Fibroblast of pulmonary artery (primary cell): ENCODE results near the gene ABTB2.
A peak's percentile ranks its signal among the peaks of the same experiment; 100 is the strongest.
"Not testable (repeated sequence)": the region's sequence is repeated elsewhere in the genome, so short reads cannot be mapped to it uniquely, and the experiment has no call there.

ENCODE experiments used
- DNase-seq: peaks from one replicate; pipeline ENCODE4 v3.0.0-alpha.2; 2010; ENCODE audit warnings: low read depth
- H3K4me3 ChIP-seq: replicated peaks from 2 replicates; pipeline ENCODE4 v1.5.1; 2011; ENCODE audit warnings: low read depth, mild to moderate bottlenecking, control low read depth, low read length, moderate library complexity
- TF ChIP-seq, protein P1 (sequence below): IDR thresholded peaks from 2 replicates; pipeline ENCODE4 v1.5.1; 2011; ENCODE audit warnings: mild to moderate bottlenecking, control low read depth, low read length, inconsistent platforms; ENCODE audit errors: missing control alignments

The ABTB2 gene

DNA sequence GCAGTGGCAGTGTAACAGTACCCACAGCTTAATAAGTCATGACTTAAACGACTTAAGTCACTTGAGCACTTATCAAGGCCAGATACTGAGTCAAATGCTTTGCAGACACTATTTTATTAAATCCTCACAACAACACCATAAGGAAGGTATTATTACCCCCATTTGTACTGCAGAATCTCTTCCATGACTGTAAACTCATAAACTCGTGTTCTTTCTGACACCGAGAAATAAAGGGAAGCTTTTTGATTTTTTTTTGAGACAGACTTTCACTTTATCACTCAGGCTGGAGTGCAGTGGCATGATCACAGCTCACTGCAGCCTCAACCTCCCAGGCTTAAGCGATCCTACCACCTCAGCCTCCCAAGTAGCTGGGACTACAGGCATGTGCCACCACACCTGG, 103.8 kb downstream of the ABTB2 start:
- no peak overlapping the region for H3K4me3 ChIP-seq
- TF ChIP-seq, protein P1, sequence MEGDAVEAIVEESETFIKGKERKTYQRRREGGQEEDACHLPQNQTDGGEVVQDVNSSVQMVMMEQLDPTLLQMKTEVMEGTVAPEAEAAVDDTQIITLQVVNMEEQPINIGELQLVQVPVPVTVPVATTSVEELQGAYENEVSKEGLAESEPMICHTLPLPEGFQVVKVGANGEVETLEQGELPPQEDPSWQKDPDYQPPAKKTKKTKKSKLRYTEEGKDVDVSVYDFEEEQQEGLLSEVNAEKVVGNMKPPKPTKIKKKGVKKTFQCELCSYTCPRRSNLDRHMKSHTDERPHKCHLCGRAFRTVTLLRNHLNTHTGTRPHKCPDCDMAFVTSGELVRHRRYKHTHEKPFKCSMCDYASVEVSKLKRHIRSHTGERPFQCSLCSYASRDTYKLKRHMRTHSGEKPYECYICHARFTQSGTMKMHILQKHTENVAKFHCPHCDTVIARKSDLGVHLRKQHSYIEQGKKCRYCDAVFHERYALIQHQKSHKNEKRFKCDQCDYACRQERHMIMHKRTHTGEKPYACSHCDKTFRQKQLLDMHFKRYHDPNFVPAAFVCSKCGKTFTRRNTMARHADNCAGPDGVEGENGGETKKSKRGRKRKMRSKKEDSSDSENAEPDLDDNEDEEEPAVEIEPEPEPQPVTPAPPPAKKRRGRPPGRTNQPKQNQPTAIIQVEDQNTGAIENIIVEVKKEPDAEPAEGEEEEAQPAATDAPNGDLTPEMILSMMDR = no peak
- no peak for DNase-seq

DNA sequence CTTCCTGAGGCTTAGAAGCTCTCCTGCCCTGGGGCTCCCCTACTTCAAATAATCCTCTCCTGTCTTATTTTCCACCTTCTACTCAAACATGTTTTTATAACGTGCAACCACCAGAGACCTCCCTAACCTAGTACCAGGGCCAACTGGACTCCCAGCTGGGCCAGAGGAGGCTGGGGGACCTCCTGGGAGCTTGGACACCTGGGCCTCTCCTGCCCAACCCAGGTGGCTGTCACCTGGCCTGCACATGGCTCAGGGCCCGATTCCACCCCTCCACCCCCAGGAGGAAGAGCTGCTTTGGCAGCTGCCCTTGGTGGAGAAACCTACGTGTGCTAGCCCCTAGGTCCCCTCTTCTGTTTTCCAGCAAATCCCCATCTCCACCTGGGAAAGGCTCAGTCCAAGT, 105.2 kb downstream of the ABTB2 start:
- DNase-seq = no peak
- H3K4me3 ChIP-seq = no peak overlapping the region
- TF ChIP-seq, protein P1 = no peak

DNA sequence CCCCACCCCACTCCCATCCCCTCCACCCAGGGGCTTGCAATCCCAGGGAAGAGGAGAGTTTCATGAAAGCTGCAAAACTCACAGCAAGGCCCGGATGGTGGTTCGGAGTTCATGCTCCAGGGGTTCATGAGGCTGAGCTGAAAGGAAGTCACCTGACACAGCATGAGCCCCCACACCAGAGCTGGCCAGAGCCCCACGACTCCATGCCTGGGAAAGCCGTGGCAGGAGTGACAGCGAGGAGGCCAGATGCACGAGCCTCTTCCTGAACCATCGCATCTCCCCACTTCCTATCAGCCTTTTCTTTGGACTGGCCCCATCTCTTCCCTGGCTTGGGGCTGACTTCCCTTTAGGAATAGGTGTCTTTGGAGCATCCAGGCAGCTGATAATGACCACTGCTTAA, 105.8 kb downstream of the ABTB2 start:
- H3K4me3 ChIP-seq = no peak overlapping the region
- TF ChIP-seq, protein P1 = no peak
- no peak for DNase-seq

DNA sequence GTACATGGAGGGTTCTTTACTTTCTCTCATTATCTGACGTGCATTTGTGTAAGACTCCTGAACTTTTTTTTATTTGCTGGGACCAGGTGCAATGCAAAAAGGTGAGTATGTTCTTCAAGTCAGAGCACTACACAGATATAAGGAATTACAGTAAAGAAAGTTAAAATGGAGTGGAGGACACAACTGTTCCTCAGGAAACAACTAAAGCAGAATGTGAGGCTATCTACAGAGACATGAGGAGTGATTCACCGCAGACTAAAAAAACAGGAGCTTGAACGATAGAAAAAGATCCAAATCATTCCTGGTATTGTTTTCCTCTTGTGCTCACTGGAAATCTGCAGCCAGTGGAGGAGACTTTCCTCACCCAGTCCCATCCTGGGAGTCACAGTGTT, 106.2 kb downstream of the ABTB2 start:
- H3K4me3 ChIP-seq = peak overlapping the region; percentile 46
- peak; percentile 52 for DNase-seq

DNA sequence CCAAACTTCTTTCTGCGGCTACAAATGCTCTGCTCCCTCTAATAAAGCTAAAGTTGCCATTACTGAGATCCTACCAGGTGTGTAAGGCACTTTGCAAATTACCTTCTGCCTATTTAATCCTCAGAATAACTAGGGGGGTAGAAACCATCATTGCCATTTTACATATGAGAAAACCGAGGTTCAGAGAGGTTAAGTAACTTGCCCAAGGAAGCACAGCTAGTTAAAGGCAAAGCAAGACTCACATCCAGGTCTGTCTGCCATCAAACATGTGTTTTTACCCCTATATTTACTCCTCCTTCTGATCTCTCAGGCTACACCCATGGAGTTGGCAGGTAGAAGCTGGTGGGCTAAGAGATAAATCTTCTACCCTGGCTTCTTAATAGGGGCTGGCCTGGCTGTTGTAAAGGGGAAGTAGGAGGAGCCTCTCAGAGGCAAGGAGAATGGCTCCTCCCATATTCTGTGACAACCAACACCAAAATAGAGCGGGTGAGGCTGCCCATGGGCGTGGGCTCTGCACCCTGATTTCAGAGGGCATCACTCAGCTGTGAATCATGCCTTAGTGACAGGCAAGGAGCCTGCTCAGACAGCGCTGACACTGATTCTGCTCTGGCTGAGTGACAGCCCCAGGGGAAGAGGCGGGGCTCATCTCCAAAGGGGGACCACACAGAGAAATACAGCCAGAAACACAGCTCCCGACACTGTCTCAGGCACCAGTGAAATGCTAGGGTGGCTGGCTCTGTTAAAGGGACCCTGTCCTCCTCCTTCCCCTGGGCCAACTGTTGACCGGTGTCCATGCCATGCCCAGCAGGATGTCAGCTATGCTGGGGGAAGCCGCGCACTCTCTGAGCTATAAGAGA, 106.8 kb downstream of the ABTB2 start:
- DNase-seq = peak; percentile 34
- TF ChIP-seq, protein P1 = no peak
- peak overlapping the region; percentile 46 for H3K4me3 ChIP-seq

More for the DNA sequence above, 106.2 kb downstream of the ABTB2 start:
- TF ChIP-seq, protein P1 = no peak

DNA sequence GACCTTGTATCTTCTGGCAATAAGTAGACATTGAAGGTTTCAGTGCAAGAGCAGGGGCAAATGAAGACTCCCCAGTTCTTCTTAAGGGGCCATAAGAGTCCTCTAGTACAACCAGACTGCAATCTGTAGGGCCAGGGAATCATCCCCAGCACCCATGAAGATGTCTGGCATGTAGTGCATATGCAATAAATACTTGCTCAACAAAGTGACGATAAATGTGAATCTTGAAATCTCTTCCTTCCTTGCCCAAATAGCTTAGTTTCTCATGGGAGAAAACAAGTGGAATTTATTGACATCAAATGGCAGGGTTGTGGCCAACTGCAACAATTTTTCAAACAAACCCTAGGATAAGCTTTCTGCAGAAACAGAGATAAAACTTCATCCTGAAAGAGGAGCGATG, 107.6 kb downstream of the ABTB2 start:
- TF ChIP-seq, protein P1 = no peak
- no peak overlapping the region for H3K4me3 ChIP-seq
- DNase-seq = no peak

DNA sequence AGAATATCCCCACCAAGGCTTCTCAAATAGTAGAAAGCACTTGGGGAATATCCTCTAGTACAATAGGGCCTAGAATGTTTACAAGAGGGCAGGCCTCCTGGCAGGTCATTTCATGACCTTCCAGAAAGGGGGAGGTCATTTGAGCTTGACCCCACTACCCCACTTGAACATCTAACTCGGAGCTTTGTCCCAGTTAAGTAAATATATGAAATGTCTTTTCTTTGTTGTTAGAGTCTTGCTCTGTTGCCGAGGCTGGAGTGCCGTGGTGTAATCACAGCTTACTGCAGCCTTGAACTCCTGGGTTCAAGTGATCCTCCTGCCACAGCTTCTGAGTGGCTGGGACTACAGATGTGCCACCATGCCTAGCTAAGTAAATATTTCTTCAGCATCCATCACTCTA, 108.4 kb downstream of the ABTB2 start:
- TF ChIP-seq, protein P1 = no peak
- DNase-seq = no peak
- H3K4me3 ChIP-seq = no peak overlapping the region

DNA sequence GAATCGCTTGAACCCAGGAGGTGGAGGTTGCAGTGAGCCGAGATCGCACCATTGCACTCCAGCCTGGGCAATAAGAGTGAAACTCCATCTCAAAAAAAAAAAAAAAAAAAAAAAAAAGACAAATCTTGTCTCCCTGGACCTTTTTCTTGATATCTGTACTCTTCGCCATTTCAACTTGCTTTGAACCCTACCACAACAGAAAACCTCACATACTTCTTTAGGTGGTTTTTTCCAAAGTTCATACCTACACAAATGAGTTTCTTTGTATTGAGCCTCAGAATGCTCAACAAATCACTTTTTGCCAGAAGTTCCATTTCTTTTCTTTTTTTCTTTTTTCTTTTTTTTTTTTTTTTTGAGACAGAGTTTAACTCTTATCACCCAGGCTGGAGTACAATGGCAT, 111.3 kb downstream of the ABTB2 start:
- not testable (repeated sequence) for H3K4me3 ChIP-seq, DNase-seq
